Stimulated activated CD4-positive, alpha-beta T cell treated with anti-CD3 and anti-CD28 coated beads, Interleukin-2, amount 100 ng/mL, for 4 hours (primary cell): ENCODE data around the gene ZC3HAV1L.
A peak's percentile ranks its signal among the peaks of the same experiment; 100 is the strongest.
"Not testable (repeated sequence)": the region's sequence is repeated elsewhere in the genome, so short reads cannot be mapped to it uniquely, and the experiment has no call there.

ENCODE experiments used
- DNase-seq: peaks from one replicate; pipeline ENCODE4 v3.0.0-alpha.2; 2020; ENCODE audit warnings: low read depth

The ZC3HAV1L gene

GRCh38 chr7:139051655-139052054 lies 15.8 kb upstream of the ZC3HAV1L start:
- no peak for DNase-seq

GRCh38 chr7:139049936-139050335 lies 14.1 kb upstream of the ZC3HAV1L start:
- no peak for DNase-seq

GRCh38 chr7:139049111-139049510 lies 13.3 kb upstream of the ZC3HAV1L start:
- no peak for DNase-seq

GRCh38 chr7:139047970-139048369 lies 12.1 kb upstream of the ZC3HAV1L start:
- DNase-seq: no peak

DNA sequence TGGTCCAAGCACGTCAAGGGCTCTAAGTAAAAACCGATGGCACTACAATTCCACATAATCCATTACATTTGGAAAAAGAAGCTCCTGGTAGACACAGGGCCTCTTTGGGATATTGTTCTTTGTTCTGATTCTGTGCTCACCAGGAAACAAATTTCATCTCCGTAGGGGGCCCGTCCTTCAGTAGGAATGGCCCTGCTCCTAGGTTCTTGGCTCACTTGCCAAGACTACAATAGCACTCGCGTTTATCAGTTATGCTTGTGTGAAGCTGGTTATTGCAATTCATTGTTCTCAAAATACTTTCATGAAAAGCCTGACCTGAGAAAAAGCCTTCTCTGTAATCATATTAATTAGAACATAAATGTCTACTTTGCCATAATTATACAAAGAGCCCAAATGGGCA lies 10.3 kb upstream of the ZC3HAV1L start:
- no peak for DNase-seq

- DNase-seq: no peak
These were observed 9.3 kb upstream of the ZC3HAV1L start for GRCh38 chr7:139044813-139045794.

DNA sequence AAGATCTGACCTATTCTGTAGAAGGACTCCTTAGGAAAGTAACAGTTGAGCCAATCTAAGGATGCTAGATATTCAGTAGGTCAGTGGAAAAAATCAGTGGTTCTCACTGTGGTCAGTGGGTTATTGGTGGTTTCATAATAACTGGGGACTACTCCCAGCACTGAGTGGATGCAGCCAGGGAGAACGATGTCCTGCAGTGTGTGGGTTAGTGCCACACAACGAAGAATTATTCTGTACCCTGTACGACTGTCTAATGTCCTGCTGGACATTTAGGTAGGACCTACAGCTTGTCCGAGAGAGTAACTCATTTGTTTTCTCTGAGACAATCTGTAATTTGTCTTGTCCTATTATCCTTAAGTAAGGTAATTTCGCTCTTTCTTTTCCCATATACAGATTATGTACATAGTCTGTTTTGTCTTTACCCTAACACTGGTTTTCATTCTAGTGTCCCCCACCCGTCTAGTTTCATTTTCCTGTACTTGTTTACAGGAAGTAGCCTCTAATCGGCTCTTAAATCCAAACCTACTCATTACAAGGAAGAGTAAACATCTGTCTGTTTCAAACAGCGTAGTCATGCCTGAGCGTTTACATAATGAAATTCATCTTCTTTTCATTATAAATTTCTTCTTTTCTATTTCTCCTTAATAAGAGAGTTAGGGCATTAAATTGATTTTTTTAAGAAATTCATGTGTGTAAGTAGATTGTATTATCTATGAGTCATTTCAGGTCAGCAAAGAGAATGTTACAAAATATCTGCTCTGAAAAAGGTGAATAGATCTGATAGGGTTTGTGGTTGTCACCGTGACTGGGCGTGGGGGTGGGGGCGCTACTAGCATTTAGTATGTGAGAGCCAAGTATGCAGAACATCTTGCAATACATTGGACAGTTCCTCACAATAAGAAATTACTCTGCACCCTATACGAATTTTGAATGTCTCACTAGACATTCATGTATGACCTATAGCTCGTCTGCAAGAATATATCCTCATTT lies 8.3 kb upstream of the ZC3HAV1L start:
- DNase-seq: peak; percentile 61

- DNase-seq: no peak
These were observed 5.7 kb upstream of the ZC3HAV1L start for GRCh38 chr7:139041378-139042085.

DNA sequence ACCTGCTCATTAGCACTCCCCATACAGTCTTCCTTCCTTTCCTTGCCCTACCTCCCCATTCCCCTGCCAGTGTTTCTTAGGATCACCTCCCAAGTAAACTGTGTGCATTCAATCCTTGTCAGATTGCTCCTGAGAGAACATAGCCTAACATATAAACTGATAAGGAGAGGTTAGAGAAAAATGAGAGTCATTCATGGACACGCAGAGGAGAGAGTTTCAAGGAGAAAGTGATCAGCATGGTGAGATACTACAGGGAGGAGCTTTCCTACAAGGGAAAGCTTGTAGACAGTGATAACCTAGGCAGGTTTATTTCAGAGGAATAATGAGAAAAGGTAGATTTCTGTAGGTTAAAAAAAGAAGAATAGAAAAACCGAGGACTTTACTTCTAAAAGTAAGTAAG lies 2.8 kb upstream of the ZC3HAV1L start:
- no peak for DNase-seq

- no peak for DNase-seq
These were observed 1.1 kb upstream of the ZC3HAV1L start for GRCh38 chr7:139036901-139037300.

DNA sequence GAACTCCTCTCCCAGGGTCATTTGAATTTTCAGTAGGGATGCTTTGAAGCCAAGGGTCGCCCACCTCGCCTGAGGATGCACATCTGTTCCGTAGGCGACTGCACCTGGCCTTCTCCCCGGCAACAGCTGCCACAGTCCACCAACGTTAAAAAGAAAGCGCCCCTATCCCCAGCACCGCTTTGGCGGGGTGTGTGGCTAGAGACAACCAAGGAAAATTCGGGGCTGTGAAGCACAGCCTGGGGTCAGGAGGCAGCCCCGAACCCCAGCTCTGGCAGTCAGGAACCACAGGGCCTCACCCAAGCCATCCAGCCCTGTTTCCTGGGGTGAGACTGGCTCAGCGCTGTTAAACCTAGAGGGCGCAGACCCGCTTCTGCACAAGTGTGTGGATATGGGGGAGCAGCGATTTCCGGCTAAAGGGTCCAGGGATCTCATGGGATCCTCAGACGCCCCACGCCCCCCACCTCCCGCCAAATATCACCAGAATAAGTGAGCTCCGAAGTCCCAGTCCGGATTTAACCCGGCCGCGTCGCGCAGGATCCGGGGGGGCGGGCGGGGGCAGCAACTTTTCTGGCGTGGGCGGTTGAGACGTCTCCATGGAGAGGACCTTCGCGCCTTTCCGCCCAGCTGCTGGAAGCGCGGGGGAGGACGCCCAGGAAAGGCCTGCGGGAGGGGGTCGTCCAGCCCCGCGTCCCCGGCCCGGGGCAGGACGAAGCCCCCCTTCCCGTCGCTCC lies 822 bp downstream of the ZC3HAV1L start:
- peak; percentile 37 for DNase-seq

- no peak for DNase-seq
These were observed 1.5 kb downstream of the ZC3HAV1L start for GRCh38 chr7:139034336-139034735.

DNA sequence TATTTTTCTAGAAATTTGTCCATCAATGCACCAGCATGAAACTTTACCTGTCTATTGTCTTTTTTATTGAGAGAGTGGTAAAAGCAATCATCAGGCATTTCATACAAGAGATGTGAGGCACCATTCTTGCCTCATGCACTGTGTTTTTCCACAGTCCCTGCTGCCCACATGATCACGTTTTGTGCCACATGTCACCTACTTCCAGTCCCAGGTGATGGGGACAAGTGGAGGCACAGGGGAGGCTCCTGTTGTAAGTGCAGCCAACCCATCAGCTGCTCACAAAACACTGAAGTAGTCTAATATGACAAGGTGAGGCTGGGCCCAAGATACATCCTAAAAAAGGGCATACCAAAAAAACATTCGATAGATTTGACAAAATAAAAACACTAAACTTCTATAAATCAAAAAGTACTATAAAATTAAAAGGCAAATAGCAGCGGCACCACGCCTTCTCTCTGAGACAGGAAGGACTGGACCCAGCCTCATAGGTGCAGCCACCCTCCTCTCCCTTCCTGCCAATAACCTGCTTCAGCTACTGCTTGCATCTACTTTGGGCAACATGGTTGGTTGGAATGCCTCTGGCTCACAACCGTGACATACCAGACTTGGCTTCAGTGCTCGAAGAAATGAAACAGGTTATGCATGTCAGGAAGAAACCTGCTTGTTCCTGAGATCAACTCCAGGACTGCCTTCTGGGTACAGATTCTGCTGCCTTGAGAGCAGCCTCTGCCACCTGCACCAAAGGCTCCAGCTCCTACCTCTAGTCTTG lies 2.3 kb downstream of the ZC3HAV1L start:
- DNase-seq: no peak

- no peak for DNase-seq
These were observed 3.4 kb downstream of the ZC3HAV1L start for GRCh38 chr7:139032473-139032872.

- no peak for DNase-seq
These were observed 6.5 kb downstream of the ZC3HAV1L start for GRCh38 chr7:139029353-139029752.

DNA sequence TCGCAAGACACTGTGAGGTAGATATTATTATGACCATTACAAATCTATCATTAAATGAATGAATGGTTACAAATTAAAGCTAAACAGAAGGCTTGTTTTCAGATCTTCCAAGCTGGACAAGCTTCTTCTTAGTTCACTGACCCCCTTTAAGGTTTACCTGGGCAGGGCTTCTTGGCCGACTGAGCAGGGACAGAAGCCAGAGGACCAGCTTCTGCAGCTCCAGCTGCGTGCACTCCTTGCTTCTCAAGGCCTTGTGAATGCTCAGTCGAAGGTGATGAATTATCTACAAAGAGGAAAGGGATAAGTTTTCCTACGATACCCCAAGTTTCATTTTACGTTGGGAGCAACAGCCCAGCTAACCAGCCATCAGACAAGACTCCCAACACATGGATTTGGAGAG lies 9.3 kb downstream of the ZC3HAV1L start:
- DNase-seq: no peak

DNA sequence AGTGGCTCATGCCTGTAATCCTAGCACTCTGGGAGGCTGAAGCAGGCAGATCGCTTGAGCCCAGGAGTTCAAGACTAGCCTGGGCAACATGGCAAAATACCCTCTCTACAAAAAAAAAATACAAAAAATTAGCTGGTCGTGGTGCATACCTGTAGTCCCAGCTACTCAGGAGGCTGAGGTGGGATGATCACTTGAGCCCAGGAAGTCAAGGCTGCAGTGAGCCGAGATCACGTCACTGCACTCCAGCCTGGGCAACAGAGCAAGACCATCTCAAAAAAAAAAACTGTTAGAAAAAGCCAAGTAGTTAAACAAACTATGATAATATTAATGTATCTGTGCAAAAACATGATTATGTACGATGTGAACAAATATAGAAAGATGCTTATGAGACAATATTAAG lies 10.0 kb downstream of the ZC3HAV1L start:
- DNase-seq: not testable (repeated sequence)

GRCh38 chr7:139023076-139023475 lies 12.8 kb downstream of the ZC3HAV1L start:
- DNase-seq: no peak

GRCh38 chr7:139022286-139022685 lies 13.6 kb downstream of the ZC3HAV1L start:
- DNase-seq: no peak

DNA sequence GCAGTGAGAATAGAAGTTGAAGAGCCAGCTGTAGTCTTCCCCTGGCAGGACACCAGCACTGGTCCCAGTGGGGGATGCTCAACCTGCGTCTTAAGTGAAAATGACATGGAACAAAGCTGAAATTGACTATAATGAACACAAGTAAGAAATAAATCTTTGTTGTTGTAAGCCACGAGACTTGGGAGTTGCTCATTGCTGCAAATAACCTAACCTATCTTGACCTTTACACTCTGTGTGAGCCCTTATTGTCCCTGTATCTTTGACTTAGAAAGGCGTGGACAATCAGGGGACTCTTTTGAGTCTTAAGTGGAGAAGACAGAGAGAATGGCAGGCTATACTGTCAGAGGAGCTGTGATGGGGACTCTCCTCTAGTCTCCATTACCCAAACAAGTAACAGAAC lies 16.9 kb downstream of the ZC3HAV1L start:
- no peak for DNase-seq
